Activated CD8-positive, alpha-beta memory T cell treated with anti-CD3 and anti-CD28 coated beads for 36 hours (primary cell): ENCODE data around the gene ELFN1. TPM values are rescaled to one million over a fixed set of nuclear protein-coding genes. Genes with fewer than 3 reads are reported as not detected.

Experiments used
- CTCF ChIA-PET: fragments of 350-600 bp; sonication (Branson Sonifier 250); formaldehyde crosslinking; loops from one replicate; lab custom pipeline; 2021; ENCODE audit warnings: antibody characterized with exemption; lab: Charles Lee
- POLR2A ChIA-PET: fragments of 350-600 bp; sonication (Branson Sonifier 250); formaldehyde crosslinking; loops from one replicate; lab custom pipeline; 2021; ENCODE audit warnings: antibody characterized with exemption; lab: Charles Lee
- total RNA-seq, 2 experiments: library from RNA; stranded (reverse); gene quantifications; one replicate each; pipeline ENCODE4 v1.2.3, GENCODE V29; 2021

ELFN1 gene
- total RNA-seq, 2 experiments from 2014 or later: 0.17 to 0.27 TPM

GRCh38 chr7:1703871-1704810, 34.1 kb downstream of the ELFN1 start:
- POLR2A ChIA-PET: no interaction called here
- CTCF ChIA-PET: no interaction called here

- CTCF ChIA-PET: no interaction called here
- POLR2A ChIA-PET: no interaction called here
Observed at GRCh38 chr7:1704811-1705738, 35.0 kb downstream of the ELFN1 start.

GRCh38 chr7:1705856-1706255, 35.8 kb downstream of the ELFN1 start:
- CTCF ChIA-PET: no interaction called here
- POLR2A ChIA-PET: no interaction called here

GRCh38 chr7:1706381-1706720, 36.3 kb downstream of the ELFN1 start:
- CTCF ChIA-PET: no interaction called here
- POLR2A ChIA-PET: no interaction called here

- POLR2A ChIA-PET: no interaction called here
- CTCF ChIA-PET: no interaction called here
Observed at GRCh38 chr7:1706721-1707613, 36.9 kb downstream of the ELFN1 start.

DNA sequence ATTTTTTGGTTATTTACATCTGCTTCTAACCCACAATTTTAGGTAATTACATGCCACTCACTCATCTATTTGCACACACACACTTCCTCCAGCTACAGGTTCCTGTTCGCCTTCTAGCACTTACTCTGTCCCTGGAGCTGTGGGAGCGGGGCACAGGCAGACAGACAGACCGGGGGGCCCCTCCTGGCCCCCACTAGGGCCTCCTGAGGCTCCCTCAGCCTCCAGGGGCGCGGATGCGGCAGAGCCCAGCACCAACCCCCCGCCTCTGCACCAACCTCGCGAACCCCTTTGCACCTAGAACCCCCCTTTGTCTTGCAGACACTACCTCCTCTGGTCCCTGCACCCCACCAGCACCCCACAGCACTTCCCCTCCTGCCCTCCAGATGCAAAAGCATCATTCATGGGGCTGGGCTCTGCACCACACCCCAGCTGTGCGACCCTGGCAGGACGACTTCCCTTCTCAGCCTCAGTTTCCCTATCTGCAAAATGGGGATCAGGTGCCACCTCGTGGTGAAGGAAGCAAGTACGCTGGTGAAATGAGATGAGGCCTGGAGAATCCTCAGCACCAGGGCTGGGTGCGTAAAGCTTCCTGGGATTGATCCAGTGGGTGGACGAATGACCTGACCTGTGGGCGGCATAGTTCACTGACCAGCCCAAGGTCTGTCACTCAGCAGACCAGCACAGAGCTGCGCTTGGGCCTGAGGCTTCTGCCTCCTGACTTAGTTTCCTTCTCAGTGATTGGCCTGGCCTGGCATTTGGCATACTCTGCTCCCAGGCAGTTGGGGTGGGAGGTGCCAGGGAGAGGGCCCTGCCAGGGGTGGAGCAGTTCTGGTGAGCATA, 37.9 kb downstream of the ELFN1 start:
- ChIA-PET POLR2A (no interaction called here), CTCF (interaction anchor here (0.7 kb wide), 1 partner anchor 9 kb away, joined by 3 read pairs; no protein-coding TSS in a partner anchor)

DNA sequence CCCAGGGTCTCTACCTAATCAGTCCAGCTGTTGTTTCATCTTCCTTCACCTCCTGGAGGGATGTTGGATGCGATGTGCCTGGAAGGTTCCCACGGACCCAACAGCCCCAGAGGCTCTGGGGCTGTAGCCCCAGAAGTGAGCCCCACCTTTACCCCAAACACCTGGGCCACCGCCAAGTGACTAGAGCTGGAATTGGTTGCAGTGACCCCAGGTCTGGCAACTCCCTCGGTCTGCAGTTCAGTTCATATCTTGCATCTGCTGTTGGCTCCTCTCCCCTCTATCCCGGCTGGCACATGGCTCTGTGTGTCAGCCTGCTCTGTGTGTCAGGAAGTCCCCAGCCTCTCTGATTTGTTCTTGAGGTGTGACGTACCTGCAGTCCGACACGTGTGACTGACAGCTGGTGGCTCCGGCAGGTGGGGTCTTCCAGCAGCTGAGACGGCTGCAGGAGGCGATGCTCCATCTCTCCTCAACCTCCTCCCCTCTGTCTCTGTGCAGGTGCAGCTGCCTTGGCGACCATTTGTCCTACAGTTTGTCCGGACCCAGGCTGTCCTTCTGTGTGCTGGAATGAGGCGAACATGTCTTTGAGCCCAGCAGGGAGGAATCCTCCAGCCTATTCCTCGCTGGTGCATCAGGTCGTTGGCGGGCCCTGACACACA, 38.6 kb downstream of the ELFN1 start:
- ChIA-PET CTCF (no interaction called here), POLR2A (no interaction called here)

GRCh38 chr7:1709281-1709680, 39.2 kb downstream of the ELFN1 start:
- POLR2A ChIA-PET: no interaction called here
- CTCF ChIA-PET: no interaction called here

DNA sequence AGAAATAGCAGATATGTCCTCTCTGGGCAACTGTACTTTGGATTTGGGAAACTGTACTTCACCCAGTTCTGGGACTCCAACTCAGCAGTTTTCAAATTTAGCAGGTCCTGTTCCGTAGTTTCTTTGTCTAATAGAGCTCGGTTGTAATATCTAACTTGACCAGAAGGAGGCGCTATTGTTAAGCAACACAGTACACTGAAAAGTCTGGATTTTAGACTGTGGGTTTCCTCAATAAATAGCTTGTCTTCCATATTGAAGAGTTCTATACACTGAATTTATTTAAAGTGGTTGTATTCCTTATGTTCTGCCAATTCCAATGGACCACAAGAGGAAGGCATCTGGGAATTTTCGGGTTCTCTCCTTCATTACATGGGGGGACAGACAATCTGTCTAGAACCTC, 39.8 kb downstream of the ELFN1 start:
- POLR2A ChIA-PET: no interaction called here

DNA sequence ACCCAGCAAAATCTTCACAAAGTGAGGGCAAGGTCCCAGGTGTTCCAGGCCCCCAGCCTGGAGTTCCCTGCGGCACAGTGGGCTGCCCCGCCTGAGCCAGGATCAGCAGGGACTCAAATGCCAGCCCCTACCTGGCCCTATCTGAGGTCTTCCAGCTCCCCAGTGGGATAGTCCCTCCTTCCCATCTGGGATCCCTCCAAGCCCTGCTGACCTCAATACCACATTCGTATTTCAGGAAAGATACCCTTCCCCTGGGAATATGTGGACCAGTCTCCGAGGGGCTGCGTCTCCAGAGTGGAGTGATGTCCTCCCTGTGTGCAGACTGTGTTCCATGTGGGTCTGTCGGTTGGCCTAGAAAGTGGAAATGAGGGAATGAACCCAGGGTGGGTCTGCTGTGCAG, 40.9 kb downstream of the ELFN1 start:
- ChIA-PET CTCF (interaction anchor here (1.5 kb wide), 1 partner anchor 10 kb away, joined by 4 read pairs; no protein-coding TSS in a partner anchor), POLR2A (no interaction called here)

More for the DNA sequence above, 39.8 kb downstream of the ELFN1 start:
- CTCF ChIA-PET: interaction anchor here (1.5 kb wide), 1 partner anchor 11 kb away, joined by 4 read pairs; no protein-coding TSS in a partner anchor

DNA sequence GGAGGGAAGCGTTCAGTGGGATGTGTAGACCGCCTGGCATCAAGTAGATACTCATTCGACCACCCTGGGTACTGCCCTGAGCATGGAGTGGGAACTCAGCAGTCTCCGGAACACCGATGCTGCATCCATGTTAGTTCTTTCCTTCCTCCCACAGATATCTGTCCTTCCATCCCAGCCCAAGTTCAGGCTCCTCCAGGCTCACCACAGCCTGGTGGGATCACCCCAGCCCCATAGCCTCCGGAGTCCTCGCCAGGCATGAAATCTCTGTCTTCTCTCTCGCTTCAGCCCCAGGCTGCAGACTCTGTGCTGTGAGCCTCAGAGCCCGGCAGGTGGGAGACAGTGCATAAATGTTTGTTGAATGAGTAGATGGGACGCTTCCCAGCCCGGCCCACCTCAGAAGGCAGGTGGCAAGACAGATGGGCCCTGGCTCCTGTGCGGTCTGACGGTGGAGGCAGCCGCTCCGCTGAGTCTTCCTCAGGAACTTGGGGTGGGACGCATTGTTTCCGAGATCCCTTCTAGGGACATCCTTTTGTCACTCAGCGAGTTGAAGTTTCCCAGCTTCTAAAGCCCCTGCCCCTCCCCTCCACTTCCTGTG, 42.9 kb downstream of the ELFN1 start:
- POLR2A ChIA-PET: no interaction called here
- CTCF ChIA-PET: no interaction called here

GRCh38 chr7:1713502-1714484, 43.7 kb downstream of the ELFN1 start:
- ChIA-PET POLR2A (no interaction called here), CTCF (no interaction called here)

GRCh38 chr7:1714583-1715330, 44.7 kb downstream of the ELFN1 start:
- CTCF ChIA-PET: no interaction called here
- POLR2A ChIA-PET: interaction anchor here (0.6 kb wide), 1 partner anchor 1243 kb away, joined by 4 read pairs; no protein-coding TSS in a partner anchor

DNA sequence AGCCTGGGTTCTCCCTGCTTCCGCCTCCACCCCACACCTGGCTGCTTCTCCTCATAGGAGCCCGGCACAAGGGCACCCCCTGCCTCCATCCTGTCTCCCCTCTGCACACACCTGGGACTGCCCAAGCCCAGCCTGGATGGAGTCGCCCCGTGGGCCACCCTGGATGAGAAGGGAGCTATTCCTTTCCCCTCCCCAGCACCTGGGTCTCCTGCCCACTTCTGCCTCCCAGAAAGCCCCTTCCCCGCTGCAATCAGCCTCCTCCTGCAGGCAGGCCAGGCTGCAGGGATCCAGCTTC, 45.2 kb downstream of the ELFN1 start:
- ChIA-PET POLR2A (interaction anchor here (0.6 kb wide), 1 partner anchor 1242 kb away, joined by 4 read pairs; no protein-coding TSS in a partner anchor), CTCF (no interaction called here)

DNA sequence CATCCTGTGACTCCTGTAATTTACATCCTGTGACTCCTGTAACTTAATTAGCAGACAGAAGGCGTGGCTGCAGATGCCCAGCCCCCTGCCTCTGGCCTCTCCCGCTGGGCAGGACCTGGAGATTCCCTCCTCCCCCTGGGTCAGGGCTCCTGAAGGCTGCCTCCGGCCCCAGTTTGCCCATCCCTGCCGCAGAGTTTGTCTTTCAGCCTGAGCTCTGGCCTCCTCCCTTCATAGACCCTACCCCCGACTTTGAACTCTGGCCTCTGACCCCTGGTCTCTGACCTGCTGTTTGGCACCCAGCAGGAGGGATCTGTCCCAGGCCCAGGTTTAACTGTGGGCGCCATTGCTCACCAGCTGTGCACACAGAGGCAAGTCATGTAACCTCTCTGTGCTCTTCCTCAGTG, 45.6 kb downstream of the ELFN1 start:
- ChIA-PET CTCF (no interaction called here), POLR2A (no interaction called here)
